ENCODE results near the gene RPP25L.

RPP25L gene

DNA sequence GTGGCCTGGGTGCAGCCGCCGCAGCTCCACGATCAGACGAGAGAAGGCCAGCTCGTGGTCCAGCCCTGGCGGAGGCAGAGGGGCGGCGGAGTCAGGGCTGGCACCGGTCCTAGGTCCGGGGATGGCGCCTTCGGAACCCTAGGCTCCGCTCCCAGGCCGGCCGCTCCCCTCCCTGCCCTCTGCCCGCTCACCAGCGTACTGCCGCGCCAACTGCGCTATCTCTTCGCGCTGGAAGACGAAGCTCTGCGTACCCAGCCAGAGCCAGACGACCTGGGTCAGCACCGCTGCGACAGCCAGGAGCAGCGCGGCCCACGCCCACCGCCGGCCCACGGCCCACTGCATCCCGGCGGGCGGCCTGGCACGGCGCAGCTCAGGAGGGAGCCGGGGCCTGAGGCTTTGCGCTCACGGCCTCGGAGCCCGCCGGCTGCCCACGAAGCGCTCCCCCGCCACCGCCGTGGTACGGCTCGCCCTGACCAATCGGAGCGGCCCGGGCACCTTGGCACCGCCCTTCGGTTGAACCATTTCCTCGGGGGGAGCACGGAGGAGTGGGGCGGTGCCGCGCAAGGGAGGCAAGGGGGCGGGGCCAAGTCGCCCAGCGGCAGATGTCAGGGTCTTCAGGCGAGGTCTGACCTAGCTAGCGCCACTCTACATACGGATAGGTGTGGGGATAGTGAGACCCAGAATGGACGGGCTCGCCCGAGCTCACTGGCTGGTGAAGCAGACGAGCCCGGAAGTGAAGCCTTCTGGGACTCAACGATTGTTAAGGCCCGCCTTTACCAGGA lies 25.6 kb upstream of the RPP25L start, which contains the start of gene SIGMAR1:
Gene SIGMAR1 (minus strand): TSS at position 432 of the 782 bp plus-strand sequence. CDS start 90 bp downstream, at position 342.
- DNase-seq (ENCODE audit: low read depth) = peak; percentile 61

DNA sequence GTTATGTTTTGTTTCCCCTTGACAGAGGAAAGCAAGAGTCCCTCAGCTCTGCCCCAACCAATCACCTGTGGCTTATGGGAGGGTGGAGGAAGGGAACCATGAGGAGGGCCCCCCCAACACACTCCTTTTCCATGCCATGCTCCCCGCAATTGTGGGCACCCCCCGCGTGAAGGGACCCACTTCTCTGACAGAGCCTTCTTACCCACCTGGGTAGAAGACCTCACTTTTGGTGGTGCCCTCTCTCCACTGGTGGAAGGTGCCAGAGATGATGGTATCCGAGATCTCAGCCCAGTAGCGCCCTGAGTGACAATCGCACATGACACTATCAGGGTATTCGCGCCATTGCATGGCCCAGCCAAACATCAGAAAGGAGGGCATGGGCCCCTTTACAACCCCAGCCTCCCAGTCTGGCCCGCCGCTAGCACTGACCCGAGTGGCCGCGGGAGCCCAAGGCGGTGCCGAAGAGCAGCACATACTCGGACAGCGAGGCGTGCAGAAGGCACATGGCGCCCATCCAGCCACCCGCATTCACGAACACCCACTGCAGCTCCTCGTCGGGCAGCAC lies 25.0 kb upstream of the RPP25L start:
- no peak for DNase-seq (ENCODE audit: low read depth)

DNA sequence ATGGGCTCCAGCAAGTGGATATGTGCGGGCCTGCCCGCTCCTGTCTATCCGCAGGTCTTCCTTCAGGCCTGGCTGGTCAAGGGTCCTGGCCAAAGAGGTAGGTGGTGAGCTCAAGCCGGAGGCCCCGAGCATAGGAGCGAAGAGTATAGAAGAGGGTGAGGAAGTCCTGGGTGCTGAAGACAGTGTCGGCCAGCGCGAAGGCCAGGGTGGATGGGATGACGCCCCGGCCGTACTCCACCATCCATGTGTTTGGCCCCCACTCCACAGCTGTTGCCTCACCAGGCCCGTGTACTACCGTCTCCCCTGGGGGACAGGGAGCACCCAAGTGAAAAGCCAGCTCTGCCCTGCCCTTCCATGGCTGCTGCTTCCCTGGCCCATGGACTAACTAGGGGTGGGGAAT lies 23.7 kb upstream of the RPP25L start:
- DNase-seq (ENCODE audit: low read depth) = no peak

DNA sequence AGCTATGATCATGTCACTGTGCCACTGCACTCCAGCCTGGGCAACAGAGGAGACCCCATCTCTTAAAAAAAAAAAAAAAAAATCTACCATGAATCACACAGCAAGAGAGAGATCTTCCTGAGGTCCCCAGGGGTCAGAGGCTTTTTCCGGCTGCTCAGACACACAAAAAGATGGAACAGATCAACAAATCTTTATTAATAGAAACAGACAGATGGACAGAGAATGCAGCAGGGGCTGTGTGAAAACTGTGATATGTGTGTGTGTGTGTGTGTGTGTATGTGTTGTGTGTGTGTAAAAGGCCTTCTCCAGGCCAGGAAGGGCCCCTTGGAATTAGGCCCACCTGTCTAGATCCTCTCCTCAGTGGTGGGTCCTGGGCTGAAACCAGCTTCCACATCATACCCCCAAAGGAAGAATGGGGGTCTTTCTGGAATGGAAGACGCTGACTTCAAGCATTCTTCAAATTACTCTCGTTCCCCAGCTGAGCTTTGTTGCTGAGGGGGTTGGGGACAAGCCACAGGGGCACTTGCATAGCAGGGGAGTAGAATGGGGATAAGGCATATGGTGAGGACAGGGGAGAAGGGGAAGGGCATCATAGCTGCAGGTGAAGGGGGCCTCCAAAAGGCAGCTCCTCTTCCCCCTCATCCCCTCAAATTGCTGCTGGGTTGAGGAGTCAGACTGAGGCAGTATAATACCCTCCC lies 22.8 kb upstream of the RPP25L start:
- no peak for DNase-seq (ENCODE audit: low read depth)

DNA sequence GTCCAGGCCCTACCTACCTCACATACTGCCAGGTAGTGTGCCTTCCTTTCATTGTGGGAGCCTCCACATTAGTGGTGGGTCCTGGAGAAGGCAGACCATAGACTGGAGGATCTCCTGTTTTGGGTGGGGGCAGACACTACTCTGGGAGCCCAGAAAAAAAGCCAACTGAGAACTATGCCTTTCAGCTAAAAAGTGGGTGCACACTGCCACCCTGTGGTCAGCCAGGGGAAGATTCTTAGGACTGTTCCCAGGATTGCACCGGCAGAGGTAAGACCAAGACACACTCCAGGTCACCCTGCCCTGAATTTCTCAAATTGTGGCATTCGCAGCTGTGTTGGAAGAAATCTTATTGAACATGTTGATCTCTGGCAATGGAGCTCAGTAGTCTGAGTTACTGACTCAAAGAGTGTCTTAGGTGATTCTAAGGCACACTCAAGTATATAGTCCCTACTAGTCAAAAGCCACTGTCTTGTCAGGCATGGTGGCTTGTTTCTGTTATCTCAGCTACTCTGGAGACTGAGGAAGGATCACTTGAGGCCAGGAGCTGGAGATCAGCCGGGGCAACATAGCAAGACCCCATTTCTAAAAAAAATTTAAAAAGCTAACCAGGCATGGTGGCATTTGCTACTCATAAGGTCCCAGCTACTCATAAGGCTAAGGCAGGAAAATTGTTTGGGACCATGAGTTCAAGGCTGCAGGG lies 22.1 kb upstream of the RPP25L start:
- DNase-seq (ENCODE audit: low read depth) = peak; percentile 26

DNA sequence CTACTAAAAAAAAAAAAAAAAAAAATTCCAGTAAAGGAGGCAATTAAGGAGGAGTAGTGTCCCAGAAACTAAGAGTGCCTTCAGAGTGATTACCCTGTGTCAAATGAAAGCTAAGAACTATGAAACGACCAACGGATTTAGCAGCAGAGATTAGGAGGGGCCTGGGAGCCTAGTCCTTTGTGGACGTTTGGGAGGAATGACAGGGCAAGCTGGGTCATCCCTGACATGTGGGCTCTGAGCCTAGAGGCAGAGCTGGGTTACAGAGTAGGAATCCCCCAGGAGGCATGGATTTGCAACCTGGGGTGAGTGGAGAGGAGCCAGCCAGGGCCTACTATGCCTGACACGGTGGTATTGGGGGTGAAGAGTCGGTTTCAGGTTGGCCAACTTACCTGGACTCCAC lies 21.3 kb upstream of the RPP25L start:
- no peak for DNase-seq (ENCODE audit: low read depth)

DNA sequence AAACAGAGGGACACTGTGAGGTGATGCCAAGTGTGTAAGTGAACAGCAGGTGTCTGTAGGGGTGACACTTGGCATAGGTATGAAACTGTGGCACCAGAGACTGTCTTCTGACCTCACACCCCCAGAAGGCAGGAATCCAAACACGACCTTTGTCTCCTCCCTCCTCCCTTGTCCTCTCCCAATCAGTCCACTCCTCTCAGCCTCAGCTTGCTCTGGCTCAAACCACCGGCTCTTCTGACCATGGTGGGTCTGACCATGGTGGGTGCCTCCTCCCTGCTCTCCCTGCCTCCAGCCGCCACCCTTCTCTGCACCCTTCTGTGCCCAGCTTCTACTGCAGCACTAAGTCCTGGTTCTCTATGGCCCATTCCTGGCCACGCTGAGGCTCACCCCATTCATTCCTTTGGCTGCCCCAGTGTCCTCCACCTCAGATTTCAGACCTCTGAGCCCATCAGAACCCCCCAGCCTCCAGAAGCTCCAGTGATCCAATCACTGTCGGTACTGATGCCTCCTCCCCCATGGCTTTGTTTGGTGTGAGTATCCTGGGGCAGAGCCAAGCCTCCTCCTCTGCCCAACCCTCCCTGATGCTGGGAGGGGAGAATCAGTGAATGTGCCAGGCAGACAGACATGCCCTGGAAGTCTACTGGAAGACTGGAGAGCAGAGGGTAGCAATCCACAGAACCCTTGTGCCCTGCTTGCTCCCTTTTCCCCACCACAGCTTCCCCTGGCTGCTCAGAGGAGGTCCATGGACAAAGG lies 18.7 kb upstream of the RPP25L start:
- no peak for DNase-seq (ENCODE audit: low read depth)

DNA sequence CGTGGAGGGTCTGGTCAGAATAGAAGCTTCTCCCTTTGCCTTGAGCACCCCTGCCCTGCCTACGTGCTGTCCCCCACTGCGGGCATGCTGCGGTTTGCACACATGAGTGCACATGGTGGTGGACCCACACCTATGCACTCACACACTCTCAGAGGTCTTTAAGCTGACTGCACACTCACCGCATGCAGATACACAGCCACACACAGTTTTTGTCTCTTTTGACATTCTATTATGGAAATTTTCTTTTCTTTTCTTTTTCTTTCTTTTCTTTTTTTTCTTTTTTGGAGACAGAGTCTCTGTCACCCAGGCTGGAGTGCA lies 17.6 kb upstream of the RPP25L start:
- DNase-seq (ENCODE audit: low read depth) = no peak

DNA sequence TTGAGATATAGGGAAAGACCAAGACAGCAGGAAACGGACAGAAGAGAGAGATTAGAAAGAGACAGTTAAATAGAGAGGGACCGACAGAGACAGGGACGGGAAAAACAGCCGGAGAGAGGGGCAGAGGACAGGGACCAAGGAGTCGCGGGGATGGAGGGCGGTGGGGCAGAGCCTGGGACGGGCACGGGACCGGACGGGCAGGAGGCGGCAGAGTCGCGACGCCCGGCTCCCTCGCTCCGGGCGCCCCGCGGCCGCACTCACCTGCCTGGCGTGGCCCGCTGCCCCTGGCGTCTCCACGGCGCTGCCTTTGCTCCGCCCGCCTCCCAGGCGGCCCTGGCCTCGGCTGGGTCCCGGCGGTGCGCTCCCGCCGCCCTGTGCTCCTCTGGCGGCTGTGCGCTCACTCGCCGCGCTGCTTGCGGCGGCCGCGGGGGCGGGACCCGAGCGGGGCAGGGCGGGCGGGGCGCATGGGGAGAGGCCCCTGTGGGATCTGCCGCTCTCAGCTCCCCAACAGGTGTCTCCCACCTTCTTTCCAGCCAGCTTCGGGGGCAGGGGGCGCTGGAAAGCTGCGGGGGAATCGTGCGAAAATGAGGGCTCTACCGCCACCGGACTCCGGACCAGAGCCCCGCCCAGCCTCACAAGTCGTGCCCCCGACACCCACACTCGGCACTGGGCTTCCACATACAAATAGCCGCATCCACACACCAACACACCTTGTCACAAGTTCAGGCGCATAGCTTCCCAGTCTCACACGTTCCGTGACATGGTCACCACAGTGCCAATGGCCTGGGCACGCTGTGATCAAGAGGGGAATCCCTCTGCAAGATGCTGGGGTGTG lies 17.0 kb upstream of the RPP25L start, which contains the start of gene ARID3C:
Gene ARID3C (minus strand): TSS at position 411 of the 835 bp plus-strand sequence. CDS start 1,052 bp downstream, outside the sequence.
- no peak for DNase-seq (ENCODE audit: low read depth)

DNA sequence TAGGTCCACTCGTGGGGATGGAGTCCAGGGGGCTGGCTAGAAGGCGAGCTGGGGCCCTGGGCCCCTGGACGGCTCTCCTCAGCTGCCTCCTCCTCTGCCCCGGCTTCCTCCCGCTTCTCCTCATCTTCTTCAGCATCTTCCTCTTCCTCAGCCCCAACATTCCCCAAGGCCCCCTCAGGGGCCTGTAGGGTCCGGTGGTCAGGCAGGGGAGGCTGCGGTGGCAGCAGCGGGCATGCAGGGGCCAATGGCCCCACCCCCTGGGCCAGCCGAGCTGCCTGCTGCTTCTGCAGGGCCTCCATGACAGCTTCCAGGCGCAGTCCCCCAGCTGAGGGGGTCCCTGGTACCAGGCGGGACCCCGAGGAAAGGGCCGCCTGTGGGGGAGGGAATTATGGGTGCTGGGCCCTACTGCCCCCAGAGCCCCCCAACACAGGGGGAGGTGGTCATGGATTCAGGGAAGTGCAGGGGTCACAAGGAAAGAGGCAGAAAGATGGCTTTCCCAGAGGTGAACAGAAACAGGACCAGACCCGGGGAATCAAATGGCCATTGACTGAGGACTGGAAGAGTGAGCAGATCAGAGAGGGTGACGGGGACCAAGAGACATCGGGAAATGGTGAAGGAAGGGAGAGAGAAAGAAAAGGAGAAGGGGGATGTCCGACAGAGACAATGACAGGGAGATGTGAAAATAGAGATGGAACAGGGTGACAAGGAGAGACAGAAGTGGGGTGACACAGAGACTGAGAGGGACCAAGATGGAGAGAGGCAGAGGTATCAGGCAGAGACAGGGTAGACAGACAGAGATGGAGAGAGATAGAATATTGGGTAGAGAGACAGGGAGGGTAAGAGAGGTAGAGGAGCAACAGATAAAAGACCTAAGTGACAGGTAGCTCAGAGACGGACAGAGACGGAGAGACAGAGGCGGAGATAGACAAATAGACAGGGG lies 16.1 kb upstream of the RPP25L start:
- DNase-seq (ENCODE audit: low read depth) = no peak

DNA sequence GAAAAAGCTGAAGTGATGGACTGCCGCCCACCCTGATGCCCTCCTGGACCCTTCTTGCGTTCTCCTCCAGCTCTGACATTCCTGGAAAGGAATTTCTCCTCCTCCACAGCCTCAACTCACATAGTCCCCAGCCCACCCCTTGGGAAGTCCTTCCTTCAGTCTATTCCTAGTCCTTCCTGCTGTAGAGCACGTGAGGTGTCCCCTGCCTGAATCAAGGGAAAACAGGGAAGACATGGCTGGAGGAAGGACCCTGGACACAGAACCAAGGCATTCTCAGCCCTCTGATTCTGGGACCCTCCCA lies 13.2 kb upstream of the RPP25L start:
- no peak for DNase-seq (ENCODE audit: low read depth)

DNA sequence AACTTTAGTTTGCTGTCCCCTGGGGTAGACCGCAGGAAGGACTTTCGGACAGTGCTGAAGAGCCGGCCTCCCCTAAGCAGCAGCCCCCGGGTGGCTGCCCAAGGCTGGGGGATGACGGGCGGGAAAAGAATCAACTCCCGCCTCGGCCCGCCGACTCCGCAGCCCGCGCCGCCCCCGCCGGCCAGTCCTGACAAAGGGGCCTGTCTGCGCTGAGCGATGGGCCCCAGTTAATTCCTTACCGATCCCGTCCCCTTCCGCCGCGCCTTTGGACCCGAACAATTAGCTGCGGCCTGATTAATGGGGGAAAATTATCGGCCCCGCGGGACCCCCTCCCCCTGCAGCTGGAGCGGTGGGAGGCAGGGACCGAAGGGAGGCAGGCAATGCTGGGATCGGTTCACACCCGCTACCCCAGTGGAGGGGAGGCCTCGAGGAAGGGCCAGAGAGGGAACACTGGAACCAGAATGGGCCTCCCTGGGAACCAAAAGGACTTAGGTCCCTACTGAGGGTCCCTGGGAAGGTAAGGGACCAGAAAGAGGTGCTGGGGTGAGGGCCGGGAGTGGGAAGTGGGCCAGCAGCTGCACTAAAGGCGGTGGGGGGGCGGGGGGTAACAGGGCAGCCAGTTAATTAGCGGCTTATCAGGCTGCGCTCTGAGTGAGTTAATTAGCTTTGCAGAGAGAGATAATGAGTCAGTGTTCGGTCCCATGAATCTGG lies 12.7 kb upstream of the RPP25L start:
- no peak for DNase-seq (ENCODE audit: low read depth)

DNA sequence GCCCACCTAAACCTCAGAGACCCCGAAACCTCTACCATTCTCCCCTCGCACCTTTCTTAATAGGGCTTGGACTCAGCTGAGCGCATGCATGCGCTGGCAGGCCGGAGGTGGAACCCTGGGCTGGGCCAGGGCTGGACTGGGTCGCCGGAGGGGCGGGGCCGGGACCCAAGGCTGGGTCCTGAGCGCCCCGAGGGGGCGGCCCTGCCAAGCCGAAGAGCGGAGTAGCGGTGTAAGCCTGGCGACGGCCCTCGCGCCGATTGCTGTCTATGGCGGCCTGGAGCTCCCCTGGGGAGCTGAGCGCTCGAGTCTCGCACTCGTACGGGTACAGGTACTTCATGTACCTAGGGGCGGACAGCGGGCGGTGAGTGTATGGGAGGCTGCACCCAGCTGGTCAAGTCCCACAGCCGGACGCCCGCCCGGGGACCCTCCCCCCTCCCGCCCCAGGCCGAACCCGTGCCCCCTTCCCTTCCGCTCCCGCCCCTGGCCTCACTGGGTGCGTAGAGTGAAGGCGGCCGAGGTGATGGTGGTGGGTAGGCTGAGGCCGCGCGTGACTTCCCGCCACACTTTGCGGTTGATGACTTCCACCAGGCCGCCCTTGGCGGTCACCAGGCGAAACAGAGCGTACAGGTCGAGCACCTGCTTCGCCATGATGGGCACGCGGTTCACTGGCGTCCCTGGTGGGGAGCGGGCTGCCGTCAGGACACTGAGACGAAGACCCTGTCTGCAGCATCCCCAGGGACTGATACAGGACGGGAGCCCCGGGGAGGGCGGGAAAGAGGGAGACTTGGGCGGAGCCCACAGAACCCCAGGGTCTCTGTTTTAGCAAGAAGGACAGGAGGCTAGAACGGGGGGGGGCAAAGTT lies 11.7 kb upstream of the RPP25L start:
- DNase-seq (ENCODE audit: low read depth) = no peak

DNA sequence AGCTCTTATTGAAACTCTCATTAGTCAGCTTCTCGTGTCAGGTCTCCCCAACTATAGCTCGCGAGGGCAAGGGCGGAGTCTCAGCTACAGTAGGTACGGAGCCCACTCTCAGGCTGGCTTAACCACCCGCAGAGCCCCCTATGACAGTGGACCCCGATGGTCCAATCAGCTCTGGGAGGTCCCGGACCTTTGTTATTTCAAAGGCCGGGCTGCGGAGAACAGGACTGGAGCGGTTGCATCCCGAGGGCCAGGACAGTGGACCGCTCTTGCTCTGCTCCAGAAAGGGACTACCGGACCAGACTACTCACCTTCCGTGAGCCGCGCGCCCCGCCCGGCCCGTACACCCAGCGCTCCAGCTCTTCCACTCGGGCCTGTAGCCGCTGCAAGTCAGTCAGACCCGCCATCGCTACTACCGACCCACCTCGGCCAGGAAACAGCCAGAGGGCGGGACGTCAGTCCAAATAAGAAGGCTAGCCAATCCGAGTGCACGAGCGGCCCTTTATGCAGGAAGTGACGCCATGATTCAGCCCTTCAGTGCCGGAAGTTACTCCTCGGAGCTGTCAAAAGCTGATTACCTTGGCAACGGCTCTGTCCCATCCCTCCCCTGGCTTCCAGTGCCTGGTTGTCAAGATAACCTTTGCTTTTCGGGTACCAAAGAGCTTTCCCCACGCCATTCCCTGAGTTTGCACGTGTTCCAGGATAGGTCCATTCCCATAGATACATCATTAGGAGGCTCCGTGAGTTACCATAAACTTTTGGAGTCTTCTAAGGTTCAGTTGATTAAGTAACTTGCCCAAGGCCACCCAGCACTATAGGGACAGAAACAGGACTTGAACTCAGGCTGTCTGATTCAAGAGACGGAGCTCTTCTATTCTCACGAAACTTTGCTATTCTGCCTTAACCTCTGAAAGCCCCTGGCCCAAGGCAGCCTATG lies 8.4 kb upstream of the RPP25L start, which contains the start of gene DCTN3:
Gene DCTN3 (minus strand): TSS at position 435 of the 934 bp plus-strand sequence. CDS start 31 bp downstream, at position 404.
- peak; percentile 80 for DNase-seq (ENCODE audit: low read depth)

DNA sequence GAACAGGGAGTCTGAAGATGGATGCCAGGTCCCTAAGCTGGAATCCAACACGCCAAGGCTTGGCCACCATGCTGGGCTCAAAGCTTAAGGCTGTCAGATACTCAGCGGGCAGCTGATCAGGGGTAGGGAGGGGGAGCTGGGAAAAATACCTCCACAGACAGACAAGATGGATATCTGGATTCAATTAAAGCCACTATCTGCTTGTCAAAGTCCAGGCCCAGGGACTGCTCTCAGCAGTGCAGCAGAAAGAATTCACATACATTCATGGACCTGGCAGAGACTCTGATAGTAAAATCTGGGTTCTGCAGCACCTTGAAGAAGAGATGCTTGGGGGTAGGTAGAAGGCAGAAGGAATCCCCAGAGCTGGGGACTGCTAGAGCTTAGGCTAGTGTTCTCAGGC lies 3.2 kb upstream of the RPP25L start:
- DNase-seq (ENCODE audit: low read depth) = no peak

DNA sequence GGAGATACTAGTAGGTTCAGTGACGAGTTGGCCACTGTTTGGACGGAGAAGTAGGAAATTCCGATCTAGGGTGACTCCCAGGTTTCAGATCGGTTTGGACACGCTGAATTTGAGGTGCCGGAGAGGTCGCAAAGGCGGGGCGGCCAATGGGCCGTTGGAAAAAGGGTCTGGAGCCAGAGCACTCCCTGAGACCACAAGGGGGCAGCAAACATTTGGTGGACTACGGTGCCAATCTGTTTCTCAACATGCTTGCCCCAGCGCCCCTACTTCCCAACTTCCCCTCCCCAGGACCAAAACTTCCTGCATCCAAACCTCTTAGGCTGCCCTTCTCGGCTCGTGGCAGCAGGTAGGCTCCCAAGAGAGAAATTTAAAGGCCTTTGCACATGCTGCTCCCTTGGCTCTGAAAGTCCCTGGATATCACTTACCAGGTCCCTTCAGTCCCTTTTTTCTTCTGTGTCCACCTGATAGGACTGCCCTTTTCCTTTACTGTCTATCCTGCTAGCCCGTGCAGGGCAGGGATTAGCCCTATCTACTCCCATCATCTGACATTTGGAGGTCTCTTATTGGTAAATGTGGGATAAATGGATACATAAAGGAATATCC lies 992 bp upstream of the RPP25L start:
- DNase-seq (ENCODE audit: low read depth) = peak; percentile 24
